Vagina (tissue), 2 donors: ENCODE measurements around the gene IFT27.

Source experiments
- POLR2A ChIP-seq, 2 donors: fragments of 450-650 bp; IDR thresholded peaks; one replicate each; pipeline ENCODE4 v1.6.1; 2017; ENCODE audit warnings: antibody characterized with exemption in 2 of 2, mild to moderate bottlenecking in 2 of 2, moderate library complexity in 2 of 2
- POLR2AphosphoS5 ChIP-seq, 2 donors: sonication (generic); formaldehyde crosslinking; IDR thresholded peaks; one replicate each; pipeline ENCODE4 v1.9.0; 2017; ENCODE audit warnings: antibody characterized with exemption in 2 of 2, mild to moderate bottlenecking in 2 of 2, low read depth in 1 of 2; ENCODE audit not compliant: insufficient read depth in 1 of 2
- TF ChIP-seq, protein P1 (sequence below), 3 experiments: fragments of 450-650 bp in 2 of 3; fragments of 200-600 bp in 1 of 3; sonication (generic) in 1 of 3; IDR thresholded peaks; one replicate each; pipeline ENCODE4 v1.5.1; 2017 to 2019; ENCODE audit warnings: antibody characterized with exemption in 3 of 3, mild to moderate bottlenecking in 2 of 3, moderate library complexity in 2 of 3

DNA sequence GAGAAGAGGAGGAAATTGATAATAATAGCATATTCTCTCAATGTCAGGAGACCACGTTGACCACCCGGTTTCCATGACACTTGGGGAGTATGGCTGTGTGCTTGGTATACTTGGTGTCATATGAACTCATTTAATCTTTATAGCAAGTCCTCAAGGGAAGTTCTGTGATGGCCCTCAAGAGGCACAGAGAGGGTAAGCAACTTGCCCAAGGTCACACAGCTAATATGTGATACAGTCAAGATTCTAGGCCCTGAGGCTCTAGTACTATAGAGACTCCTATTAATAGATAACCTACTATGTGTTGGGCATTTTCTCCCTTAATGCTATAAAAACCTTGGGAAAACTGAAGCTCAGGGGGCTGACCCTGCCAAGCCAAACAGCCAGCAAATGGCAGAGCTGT is 61.8 kb downstream of the IFT27 start:
- TF ChIP-seq, protein P1, sequence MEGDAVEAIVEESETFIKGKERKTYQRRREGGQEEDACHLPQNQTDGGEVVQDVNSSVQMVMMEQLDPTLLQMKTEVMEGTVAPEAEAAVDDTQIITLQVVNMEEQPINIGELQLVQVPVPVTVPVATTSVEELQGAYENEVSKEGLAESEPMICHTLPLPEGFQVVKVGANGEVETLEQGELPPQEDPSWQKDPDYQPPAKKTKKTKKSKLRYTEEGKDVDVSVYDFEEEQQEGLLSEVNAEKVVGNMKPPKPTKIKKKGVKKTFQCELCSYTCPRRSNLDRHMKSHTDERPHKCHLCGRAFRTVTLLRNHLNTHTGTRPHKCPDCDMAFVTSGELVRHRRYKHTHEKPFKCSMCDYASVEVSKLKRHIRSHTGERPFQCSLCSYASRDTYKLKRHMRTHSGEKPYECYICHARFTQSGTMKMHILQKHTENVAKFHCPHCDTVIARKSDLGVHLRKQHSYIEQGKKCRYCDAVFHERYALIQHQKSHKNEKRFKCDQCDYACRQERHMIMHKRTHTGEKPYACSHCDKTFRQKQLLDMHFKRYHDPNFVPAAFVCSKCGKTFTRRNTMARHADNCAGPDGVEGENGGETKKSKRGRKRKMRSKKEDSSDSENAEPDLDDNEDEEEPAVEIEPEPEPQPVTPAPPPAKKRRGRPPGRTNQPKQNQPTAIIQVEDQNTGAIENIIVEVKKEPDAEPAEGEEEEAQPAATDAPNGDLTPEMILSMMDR (IDR thresholded peaks at IDR 0.05), result no peak
- no peak for TF ChIP-seq POLR2A (IDR thresholded peaks at IDR 0.05)
- TF ChIP-seq POLR2AphosphoS5 (IDR thresholded peaks at IDR 0.05; ENCODE audit: insufficient read depth in 1 of 2, low read depth in 1 of 2), result no peak
